ENCODE results near the gene SEMA7A.

DNA sequence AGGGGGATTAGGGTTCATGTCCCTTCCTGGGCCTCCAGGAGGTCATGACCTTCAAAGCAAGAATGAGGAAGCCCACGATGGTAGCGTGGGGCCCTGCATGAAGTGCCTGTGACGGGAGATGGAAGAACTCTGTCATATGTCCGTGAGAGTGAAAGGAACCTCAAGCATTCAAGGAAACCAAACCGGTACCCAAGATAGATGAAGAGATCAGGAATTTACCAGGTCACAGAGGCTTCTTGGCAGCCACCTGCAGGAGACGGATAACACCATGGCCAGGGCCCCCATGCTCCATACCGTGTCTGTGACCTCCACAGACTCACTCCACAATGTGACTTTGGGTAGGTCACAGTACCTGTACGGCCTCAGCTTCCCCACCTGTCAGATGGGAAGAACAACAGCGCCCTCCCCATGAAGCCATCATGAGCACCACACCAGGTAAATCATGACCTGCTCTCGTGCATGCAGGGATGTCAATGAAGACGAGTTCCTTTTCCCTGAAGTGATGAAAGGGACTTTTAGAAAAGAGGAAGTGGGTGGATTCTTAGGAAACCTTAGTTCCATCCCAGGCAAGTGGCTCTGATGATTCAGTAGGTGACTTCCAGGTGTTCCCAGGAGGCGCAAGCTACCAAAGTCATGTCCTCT lies 43.0 kb downstream of the SEMA7A start:
- TF ChIP-seq, protein P1, sequence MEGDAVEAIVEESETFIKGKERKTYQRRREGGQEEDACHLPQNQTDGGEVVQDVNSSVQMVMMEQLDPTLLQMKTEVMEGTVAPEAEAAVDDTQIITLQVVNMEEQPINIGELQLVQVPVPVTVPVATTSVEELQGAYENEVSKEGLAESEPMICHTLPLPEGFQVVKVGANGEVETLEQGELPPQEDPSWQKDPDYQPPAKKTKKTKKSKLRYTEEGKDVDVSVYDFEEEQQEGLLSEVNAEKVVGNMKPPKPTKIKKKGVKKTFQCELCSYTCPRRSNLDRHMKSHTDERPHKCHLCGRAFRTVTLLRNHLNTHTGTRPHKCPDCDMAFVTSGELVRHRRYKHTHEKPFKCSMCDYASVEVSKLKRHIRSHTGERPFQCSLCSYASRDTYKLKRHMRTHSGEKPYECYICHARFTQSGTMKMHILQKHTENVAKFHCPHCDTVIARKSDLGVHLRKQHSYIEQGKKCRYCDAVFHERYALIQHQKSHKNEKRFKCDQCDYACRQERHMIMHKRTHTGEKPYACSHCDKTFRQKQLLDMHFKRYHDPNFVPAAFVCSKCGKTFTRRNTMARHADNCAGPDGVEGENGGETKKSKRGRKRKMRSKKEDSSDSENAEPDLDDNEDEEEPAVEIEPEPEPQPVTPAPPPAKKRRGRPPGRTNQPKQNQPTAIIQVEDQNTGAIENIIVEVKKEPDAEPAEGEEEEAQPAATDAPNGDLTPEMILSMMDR (conservative IDR thresholded peaks at IDR 0.05; ENCODE audit: low read depth, low read length) = no peak
- TF ChIP-seq RAD21 (IDR thresholded peaks at IDR 0.05; ENCODE audit: low read length) (no peak), SMC3 (IDR thresholded peaks at IDR 0.05; ENCODE audit: low read depth, low read length) (no peak), BHLHE40 (IDR thresholded peaks at IDR 0.05; ENCODE audit: low read depth, low read length) (no peak), RFX5 (IDR thresholded peaks at IDR 0.05; ENCODE audit: low read depth, low read length) (no peak), POLR2A (IDR thresholded peaks at IDR 0.05; ENCODE audit: low read depth, low read length) (no peak), CEBPB (IDR thresholded peaks at IDR 0.05; ENCODE audit: low read depth, low read length) (no peak), MAZ (IDR thresholded peaks at IDR 0.05; ENCODE audit: borderline replicate concordance, low read depth, low read length) (no peak), CHD1 (IDR thresholded peaks at IDR 0.05; ENCODE audit: low read depth, low read length) (no peak), MAFK (IDR thresholded peaks at IDR 0.05; ENCODE audit: low read depth, low read length) (no peak)
- TF ChIP-seq, protein P2, sequence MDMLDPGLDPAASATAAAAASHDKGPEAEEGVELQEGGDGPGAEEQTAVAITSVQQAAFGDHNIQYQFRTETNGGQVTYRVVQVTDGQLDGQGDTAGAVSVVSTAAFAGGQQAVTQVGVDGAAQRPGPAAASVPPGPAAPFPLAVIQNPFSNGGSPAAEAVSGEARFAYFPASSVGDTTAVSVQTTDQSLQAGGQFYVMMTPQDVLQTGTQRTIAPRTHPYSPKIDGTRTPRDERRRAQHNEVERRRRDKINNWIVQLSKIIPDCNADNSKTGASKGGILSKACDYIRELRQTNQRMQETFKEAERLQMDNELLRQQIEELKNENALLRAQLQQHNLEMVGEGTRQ (IDR thresholded peaks at IDR 0.05; ENCODE audit: low read depth, low read length) = no peak
- TF ChIP-seq, protein P3, sequence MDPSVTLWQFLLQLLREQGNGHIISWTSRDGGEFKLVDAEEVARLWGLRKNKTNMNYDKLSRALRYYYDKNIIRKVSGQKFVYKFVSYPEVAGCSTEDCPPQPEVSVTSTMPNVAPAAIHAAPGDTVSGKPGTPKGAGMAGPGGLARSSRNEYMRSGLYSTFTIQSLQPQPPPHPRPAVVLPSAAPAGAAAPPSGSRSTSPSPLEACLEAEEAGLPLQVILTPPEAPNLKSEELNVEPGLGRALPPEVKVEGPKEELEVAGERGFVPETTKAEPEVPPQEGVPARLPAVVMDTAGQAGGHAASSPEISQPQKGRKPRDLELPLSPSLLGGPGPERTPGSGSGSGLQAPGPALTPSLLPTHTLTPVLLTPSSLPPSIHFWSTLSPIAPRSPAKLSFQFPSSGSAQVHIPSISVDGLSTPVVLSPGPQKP (IDR thresholded peaks at IDR 0.05; ENCODE audit: borderline replicate concordance, low read depth, low read length) = no peak
